ENCODE data around the gene IL17REL. TPM values are rescaled to one million over a fixed set of nuclear protein-coding genes. Genes with fewer than 3 reads are reported as not detected.

The IL17REL gene
- polyA plus RNA-seq, 1 experiment: not detected

- Histone ChIP-seq H3K4me3 (ENCODE audit: low read depth, low read length) (no peak overlapping the region), H3K36me3 (ENCODE audit: control insufficient read depth, insufficient read depth, low read length) (no peaks in the 10 kb centered on the region), H3K27me3 (ENCODE audit: control insufficient read depth, insufficient read depth, low read length) (peaks cover 29% of the 10 kb centered on the region)
- no peak for DNase-seq (ENCODE audit: low read depth)
- TF ChIP-seq CTCF (IDR thresholded peaks at IDR 0.05; ENCODE audit: insufficient read depth, low read depth, low read length): no peak
- POLR2A ChIA-PET: no interaction called here
- CTCF ChIA-PET: interaction anchor here (4.2 kb wide), 1 partner anchor 15 kb away, joined by 18 read pairs; no protein-coding TSS in a partner anchor
These were observed 3.1 kb upstream of the IL17REL start for GRCh38 chr22:50015451-50016307.

- H3K36me3 ChIP-seq (ENCODE audit: control insufficient read depth, insufficient read depth, low read length): no peaks in the 10 kb centered on the region
- H3K27me3 ChIP-seq (ENCODE audit: control insufficient read depth, insufficient read depth, low read length): peaks cover 36% of the 10 kb centered on the region
- no peak overlapping the region for H3K4me3 ChIP-seq (ENCODE audit: low read depth, low read length)
- ChIA-PET POLR2A (no interaction called here), CTCF (interaction anchor here (0.7 to 1.4 kb wide), 3 partner anchors 16 to 127 kb away, joined by 3 to 4 read pairs (median 3); no protein-coding TSS in a partner anchor)
- no peak for DNase-seq (ENCODE audit: low read depth)
- no peak for TF ChIP-seq CTCF (IDR thresholded peaks at IDR 0.05; ENCODE audit: insufficient read depth, low read depth, low read length)
These were observed 2.3 kb upstream of the IL17REL start for GRCh38 chr22:50014655-50015401.

GRCh38 chr22:50014053-50014501, 1.5 kb upstream of the IL17REL start:
- no peak for DNase-seq (ENCODE audit: low read depth)
- H3K36me3 ChIP-seq (ENCODE audit: control insufficient read depth, insufficient read depth, low read length): no peaks in the 10 kb centered on the region
- peaks cover 36% of the 10 kb centered on the region for H3K27me3 ChIP-seq (ENCODE audit: control insufficient read depth, insufficient read depth, low read length)
- ChIA-PET CTCF (interaction anchor here (0.6 to 1.4 kb wide), 3 partner anchors 16 to 172 kb away, joined by 3 to 4 read pairs (median 3); no protein-coding TSS in a partner anchor), POLR2A (no interaction called here)
- no peak for TF ChIP-seq CTCF (IDR thresholded peaks at IDR 0.05; ENCODE audit: insufficient read depth, low read depth, low read length)
- H3K4me3 ChIP-seq (ENCODE audit: low read depth, low read length): no peak overlapping the region

GRCh38 chr22:50011447-50012210, 936 bp downstream of the IL17REL start:
- peaks cover 34% of the 10 kb centered on the region for H3K27me3 ChIP-seq (ENCODE audit: control insufficient read depth, insufficient read depth, low read length)
- no peak overlapping the region for H3K4me3 ChIP-seq (ENCODE audit: low read depth, low read length)
- DNase-seq (ENCODE audit: low read depth): no peak
- no peaks in the 10 kb centered on the region for H3K36me3 ChIP-seq (ENCODE audit: control insufficient read depth, insufficient read depth, low read length)
- ChIA-PET POLR2A (no interaction called here), CTCF (interaction anchor here (1.1 to 1.4 kb wide), 3 partner anchors 18 to 20 kb away, joined by 3 read pairs; no protein-coding TSS in a partner anchor)
- TF ChIP-seq CTCF (IDR thresholded peaks at IDR 0.05; ENCODE audit: insufficient read depth, low read depth, low read length): no peak
